T-helper 22 cell (primary cell): ENCODE data around the gene GDPD3.

Experiments
- DNase-seq: peaks from one replicate; pipeline ENCODE4 v3.0.0-alpha.2; 2020; ENCODE audit warnings: low read depth

The GDPD3 gene

DNA sequence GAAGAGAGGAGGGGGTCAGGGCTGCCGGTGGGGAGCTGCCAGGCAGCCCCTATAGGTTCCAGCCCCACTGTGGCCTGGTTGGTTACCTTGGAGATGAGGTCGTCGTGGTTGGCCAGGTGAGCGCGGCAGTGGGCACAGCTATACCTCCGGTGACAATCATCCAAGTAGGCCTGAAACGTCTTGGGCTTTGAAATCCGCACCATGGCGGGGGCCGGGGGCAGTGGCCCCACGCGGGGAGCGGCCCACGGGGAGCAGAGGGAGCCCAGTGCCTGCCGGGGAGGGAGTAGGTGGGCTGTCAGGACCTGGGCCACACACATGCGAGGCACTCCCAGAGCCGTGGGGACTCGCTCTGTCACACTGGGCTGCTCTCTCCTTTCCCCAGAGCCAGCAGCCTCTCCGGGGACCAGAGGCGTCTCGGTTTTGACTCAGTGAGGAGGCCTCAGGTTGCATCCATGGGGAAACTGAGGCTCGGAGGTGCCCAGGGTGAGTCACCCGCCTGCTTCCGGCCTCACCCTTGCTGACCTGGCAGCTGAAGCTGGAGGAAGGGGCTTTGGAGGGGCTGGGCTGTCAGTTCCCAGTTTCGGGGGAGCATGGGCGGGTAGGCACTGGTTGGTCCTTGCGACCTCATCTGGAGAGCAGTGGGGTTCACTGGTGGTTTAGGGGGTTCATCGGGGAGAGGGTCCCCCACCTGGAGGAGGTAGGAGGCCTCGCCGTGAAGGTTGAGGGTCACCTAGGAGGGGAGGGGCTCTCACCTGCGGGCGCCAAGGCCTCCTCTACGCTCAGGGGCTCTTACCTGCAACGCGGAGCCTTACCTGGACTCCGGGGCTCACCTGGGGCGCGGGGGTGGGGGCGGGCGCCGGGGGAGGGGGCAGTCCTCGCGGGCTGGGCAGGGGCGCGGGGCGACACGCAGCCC is 17.9 kb downstream of the GDPD3 start:
- no peak for DNase-seq

DNA sequence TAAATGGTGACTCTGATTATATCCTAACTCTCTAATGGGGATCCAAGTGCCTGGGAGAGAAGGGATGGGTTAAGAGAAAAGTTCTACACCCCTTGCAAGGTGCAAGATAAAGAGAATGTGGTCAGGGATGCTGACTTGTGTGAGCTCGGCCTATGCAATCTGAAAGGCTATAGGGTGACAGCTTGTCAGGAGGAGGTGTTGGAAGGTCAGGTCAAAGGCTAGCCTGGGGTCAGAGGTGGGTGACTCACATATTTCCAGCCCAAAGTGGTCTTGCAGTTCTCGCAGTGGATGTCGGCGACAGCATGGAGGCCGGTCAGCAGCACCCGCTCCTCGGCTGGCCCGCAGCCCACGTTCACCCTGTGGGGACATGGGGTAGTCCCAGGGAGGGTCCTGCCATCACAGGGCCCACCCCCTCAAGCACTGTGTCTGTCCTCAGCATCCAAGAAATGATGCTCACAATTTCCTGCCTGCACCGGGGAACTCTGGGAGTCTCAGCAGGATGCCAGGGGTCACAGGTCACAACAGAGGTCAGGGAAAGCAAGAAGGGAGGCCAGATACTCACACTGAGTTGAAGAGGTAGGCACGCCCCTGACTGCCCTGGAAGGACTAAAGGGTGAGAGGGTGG is 18.7 kb downstream of the GDPD3 start:
- no peak for DNase-seq

DNA sequence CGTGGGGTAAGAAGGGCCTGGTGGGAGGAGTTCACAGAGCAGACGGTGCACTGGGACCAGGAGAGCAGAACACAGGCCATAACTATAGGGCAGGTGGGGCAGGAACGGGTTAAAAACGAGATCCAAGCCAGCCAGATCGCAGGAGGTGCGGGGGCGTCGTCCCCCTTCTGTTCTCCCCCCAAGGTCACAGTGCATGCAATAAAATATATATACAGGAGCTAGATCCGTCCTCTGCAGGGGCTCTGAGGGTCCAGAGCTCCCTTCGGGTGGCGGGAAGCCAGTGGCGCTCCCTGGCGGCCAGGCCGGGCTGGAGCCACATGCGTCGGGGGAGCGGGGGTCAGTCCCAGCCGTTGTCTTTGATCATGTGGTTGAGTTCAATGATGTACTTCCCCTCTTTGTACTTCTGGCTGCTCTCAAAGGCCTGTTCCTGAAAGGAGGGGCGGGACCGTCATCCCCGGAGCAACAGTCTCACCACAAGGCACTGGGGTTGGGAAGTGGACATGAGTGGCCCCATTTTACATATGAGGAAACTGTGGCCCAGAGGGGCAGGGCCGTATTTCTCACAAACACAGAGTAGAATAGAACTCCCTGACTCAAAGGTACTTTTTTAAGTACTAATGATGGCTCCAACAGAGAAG is 20.8 kb downstream of the GDPD3 start:
- DNase-seq = peak; percentile 75

DNA sequence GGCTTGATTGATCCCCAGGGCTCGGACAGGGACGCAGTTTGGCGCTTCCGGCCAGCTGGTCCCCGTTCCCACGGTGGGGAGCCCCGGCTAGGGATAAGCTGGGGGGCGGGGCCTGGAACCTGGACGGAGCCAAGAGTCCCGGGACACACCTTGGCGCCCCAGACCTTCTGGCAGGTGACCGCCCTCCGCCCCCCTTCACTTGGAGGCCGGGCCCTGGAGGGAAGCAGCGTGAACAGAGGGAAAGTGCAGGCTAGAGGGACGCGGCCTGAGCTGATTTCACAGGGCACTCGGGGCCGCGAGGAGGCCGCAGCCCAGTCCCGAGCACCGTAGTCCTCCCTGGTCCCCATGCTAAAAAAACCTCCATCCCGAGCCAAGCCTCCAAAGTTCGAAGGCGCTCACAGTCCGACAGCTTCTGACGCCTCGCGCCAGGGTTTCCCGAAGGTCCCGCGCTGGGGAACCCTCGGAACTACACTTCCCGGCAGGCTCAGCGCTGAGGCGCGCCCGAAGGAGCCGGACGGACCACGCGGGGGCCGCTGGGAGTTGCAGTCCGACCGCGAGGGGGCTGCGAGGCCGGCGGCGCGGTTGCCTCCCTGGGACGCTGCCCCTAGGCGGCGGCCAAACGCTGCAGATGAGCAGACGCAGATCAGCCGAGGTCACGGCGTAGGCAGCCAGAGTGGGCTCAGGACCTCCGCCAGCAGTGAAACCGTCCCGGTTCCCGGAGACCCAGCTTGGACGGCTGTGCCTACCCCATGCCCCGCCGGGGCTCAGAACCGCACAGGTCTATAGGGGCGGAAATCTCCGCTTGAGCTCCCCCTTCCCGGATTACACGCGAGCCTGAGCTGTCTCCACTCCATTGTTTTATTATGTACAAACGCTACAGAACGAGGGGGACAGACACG is 21.6 kb downstream of the GDPD3 start, which contains the start of gene TBX6:
Gene TBX6, minus strand, starts transcription at position 451 of the 899 bp plus-strand sequence. CDS start 731 bp downstream, outside the sequence.
- DNase-seq = peak; percentile 86

DNA sequence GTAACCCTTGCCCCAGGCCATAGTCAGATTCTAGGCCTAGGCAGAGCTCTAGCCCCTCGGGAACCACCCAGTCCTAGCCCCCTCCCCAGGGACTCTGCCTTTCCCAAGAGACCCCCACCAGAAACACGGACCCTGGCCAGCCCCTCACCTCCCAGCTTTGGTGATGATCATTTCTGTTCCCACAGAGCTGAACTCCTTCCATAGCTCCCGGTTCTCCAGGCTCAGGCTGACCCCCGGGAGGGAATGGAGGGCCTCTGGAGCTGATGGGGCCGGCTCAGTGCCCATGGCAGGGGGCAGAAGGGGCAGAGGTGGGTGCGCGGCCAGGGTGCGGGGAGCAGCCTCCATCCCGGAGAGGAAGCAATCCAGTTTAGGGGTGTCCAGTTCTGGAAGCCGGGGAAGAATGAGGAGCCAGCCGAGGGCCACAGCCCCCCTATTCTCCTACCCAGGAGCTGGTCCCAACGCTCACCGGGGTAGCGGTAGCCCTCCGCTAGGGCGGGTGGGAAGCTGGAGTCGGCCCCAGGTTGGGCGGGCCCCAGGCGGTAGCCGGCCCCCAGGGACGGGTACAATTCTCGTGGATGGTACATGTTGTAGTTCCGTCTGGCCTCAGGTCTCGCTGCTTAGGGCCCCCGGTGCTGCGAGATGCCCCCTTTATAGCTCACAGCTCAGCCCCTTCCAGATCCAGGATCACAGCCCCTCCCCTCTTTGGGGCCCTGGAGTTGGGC is 22.6 kb downstream of the GDPD3 start:
- DNase-seq = no peak

DNA sequence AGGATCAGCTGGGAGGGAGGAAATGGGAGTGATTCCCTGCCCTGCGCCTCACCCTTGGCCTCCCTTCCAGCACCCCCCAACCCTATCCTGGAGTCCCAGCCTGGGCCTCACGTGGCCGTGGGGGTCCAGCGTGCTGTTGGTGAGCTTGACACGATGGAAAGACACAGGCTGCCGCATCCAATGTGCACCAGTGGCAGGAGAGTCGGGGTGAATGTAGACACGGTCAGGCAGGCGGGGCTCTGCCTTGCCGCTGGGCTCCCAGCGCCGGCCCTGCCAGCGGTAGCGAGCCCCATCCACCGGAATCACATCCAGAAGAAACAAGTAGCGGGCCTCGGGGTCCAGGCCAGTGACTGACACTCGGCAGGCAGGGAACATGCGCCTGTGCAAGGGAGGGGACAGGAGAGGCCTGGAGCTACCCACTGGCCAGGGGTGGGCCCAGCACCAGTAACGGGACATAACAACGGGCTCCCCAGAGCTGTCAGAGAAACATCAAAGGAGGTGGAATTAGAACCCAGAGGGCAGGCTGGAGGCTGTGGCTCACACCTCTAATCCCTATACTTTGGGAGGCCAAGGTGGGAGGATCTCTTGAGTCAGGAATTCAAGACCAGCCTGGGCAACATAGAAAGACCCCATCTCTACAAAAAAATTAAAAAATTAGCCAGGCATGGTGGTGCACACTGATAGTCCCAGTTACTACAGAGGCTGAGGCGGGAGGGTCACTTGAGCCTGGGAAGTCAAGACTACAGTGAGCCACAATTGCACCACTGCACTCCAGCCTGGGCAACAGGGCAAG is 24.3 kb downstream of the GDPD3 start:
- DNase-seq = no peak

DNA sequence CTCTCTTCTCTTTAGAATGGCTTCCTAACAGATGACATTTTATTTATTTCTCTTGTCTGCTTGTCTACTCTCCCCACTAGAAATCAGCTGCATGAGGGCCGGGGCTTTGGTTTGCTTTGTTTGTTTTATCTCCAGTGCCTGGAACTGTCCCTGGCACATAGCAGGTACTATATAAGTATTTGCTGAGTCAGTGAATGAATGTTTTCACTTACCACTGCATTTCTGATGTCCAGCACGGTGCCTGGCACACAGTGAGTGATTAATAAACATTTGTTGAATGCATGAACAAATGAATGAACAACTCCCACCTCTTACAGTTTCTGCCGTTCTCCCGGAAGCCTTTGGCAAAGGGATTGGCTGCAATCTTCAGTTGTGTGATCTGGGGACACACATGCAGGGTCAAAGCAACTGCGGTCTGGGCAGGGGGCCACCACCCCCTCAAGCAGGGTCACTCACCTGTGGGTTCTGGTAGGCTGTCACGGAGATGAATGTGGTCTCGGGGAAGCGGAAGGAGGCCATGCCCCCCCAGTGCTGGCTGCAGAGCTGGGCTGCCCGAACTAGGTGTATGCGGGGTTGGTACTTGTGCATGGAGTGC is 25.0 kb downstream of the GDPD3 start:
- DNase-seq = no peak

DNA sequence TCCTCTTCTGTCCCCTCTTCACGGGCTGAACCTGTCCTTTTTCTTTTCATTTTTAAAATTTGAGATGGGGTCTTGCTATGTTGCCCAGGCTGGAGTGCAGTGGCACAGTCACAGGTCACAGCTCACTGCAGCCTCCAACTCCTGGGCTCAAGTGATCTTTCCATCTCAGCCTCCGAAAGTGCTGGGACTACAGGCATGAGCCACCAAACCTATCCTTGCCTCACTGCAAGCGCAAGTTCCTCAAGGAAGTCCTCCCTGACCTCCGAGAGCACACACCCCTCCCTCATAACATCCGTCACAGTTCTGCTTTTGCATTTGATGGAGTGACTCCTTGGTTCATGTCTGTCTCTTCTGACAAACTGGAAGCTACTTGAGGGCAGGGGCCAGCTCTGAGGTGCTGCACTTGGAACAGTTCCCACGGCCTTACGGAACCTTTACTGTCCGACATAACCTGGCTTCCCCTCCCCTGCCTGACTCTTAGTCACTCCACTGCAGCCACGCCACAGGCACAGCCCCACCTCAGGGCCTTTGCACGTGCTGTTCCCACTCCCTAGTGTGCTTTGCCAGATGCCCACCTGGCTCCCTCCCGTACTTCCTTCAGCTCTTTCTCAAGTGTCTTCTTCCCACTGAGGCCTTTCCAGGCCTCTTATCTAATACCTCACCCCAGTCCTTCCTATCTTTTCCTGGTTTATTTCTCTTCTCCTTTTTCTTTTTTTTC is 26.0 kb downstream of the GDPD3 start:
- DNase-seq = no peak

DNA sequence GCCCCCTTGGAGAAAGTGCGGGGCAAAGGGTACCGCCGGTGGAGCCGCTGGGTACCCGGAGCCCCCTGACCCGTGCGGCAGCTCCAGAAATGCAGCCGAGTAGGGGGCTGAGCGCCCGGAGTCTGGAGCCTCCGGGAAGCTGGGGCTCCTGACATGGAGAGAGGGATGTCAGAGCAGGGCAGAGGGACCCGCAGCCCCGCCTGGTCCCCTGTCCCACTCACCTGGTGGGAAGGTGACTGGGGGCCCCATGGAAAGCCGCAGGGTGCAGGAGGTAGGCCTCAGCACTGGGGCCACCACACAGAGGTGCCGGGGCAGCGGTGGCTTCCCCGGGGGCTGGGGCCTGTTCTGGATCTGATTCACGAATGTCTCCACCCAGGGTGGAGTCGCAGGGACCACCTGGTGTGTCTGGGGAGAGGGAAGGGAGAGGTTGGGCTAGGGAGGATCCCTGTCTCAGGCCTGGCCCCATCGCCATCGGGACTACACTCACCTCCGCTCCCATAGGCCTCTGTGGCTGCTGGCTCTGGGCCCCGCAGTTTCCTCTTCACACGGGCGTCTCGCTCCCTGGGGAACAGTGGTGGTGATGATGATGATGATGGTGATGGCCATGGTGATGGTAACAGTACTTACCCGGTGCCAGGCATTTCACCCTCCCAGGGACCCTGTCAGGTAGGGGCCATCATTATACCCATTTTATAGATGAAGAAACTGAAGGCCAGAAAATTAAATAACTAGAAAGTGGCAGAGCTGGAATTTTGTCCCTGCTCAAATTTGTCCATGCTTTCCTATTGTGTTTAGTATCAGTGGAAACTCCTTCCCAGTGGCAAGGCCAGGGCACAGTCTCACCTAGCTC is 26.8 kb downstream of the GDPD3 start:
- DNase-seq = no peak

DNA sequence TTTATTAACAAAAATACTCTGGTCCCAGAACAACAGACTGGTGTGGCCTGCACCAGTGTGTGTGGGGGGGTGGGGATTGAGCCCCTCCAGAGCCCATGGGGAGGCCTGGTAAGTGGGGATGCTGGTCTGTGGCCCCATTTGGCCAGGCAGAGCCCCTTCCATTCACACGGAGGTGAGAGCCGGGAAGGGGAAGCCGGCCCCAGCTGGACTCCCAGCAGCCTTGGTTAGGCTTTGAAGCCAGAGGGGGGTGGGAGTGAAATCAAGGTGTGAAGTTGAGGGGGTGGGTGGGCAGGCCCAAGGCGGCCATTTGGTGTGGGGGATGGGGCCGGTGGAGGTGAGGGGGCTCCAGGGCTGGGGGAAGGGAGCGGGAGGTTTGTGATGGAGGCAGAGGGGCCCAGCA is 27.5 kb downstream of the GDPD3 start:
- DNase-seq = no peak

DNA sequence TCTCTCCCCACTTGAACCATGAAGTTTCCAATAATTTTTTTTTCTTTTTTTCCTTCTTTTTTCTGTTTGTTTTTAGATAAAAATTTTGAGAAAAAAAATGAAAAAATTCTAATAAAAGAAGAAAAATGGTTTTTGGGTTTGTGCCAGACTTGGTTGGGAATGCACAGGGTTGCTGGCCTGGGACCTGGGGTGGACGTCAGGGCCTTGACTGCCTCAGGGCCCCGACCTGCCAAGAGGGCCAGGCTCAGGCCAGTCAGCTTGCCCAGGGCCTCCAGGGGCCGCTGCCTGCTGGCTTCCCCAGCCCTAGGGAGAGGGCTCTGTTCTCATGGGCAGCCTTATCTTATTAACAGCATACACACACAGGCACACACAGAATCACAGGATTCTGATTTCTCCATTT is 28.1 kb downstream of the GDPD3 start:
- no peak for DNase-seq

DNA sequence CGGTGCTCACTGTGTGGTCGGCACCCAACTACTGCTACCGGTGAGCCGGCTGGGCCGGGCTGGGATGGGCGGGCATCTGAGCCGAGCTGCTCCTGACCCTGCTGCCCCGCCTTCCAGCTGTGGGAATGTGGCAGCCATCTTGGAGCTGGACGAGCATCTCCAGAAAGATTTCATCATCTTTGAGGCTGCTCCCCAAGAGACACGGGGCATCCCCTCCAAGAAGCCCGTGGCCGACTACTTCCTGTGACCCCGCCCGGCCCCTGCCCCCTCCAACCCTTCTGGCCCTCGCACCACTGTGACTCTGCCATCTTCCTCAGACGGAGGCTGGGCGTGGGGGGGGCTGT is 28.5 kb downstream of the GDPD3 start:
- DNase-seq = no peak

DNA sequence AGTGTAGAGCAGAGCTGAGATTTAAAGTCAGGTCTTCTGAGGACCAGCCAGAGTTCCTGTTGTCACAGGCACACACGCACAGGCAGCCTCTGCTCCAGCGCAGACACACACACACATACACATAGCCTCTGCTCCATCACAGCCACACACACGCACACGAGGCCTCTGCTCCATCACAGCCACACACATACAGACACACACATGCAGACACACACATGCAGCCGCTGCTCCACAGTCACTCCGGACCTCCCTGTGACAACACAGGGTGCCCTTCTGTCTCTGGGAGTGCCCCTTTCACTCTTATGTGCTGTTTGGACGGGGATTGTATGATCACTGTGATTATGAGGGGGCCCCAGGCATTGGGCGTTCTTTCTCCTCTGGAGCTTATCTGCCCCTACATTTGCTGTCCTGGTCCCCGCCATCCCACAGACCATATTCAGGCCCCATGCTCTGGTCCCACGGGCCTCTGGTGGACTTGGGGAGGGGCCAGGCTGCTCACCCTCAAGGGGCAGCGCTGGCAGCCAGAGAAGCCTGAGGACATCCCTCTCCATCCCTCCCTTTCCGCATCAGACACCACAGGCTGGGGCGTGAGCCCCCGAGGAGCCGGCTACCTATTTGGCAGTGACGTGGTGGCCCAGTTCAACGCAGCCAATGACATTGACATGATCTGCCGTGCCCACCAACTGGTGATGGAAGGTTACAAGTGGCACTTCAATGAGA is 29.1 kb downstream of the GDPD3 start:
- DNase-seq = no peak

DNA sequence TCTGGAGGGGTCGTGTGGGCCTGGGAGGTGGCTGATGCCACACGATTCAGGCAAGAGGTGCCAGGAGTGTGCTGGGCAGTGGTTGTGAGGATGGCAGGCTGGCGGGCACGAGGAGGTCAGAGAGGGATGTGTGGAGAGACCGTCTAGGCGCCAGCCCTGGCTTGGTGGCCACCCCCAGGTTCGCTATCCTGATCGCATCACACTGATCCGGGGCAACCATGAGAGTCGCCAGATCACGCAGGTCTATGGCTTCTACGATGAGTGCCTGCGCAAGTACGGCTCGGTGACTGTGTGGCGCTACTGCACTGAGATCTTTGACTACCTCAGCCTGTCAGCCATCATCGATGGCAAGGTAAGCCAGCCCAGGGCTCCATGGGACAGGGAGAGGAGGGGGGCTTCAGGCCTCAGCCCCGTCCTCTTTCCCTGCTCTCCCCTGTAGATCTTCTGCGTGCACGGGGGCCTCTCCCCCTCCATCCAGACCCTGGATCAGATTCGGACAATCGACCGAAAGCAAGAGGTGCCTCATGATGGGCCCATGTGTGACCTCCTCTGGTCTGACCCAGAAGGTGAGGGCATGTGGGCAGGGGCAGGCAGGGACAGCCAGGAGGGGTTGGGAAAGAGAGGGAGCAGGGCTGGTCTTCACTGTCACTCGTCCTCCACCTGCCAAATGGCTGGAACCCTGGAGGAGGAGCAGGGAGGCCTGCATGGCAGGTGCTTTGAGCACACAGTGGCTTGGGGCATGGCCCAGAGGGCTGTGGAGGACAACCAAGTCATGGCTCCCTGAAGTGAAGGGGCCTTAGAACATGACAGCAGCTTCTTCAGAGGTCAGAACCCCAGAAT is 29.9 kb downstream of the GDPD3 start:
- DNase-seq = no peak

DNA sequence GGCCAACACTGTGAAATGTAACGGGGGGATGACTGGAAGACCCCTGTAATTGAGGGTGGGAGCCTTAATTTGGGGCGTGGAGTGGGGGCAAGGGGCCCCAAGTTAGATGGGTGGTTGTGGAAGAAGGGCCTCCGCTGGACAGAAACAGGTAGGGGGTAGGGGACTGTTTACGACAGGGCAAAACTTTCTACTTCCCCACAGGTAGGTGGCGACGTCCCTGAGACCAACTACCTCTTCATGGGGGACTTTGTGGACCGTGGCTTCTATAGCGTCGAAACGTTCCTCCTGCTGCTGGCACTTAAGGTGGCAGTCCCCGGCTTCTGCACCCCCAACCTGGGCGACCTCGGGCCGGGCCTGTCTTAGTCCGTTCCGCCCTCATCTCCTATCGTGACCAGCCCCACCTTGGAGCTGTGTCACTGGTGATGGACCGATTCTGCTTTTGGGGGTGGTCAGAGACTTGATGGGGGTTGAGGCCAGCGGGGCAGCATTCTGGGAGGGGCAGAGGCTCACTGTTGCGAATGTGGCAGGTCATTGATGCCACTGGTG is 30.7 kb downstream of the GDPD3 start:
- DNase-seq = no peak

DNA sequence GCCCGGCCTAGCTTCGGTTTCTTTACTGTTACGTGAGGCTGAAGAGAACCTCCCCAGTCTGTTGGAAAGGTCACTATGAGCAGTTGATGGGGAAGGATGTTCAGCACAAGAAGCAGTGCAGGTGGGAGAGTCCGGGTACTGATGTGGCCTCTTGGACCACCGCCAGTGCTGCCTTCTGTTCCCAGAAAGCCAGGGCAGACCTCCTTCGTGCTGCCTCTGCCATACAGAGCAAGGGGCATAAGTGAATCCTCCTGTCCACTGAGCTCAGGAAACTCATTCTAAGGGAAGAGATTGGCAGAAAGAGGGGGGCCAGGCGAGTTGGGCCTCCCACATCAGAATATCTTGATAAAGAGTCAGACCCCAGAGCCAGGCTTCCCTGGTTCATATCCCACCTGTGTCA is 33.9 kb downstream of the GDPD3 start:
- DNase-seq = no peak

DNA sequence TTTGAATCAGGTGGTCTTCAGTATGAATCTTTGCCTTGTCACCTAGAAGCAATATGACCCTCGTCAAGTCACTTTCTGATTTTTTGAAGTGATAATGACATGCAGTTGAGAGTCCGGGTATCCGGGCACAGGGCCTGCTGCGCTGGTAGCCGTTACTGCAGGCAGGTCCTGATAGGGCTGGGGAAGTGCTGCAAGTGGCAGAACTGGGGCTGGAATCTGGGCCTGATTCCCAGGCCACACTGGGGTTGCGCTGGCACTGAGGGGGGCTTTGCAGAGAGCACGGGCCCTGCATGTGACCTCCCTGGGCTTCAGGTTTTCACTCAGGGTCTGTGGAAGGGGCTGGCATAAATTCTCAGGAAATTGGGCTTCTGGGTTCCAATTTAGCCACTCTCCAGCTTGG is 34.6 kb downstream of the GDPD3 start:
- DNase-seq = no peak
